Endothelial cell (in vitro differentiated cells): ENCODE results near the gene KCNJ1. TPM values are rescaled to one million over a fixed set of nuclear protein-coding genes. Genes with fewer than 3 reads are reported as not detected.

Experiments used
- total RNA-seq: library from RNA; stranded (reverse); fragmentation: NEBNext Ultra II Directional; extraction: Animal tissue kit (Norgen Biotek cat#: 25700); gene quantifications from one replicate; pipeline ENCODE4 v1.2.1, GENCODE V29; 2021; ENCODE audit not compliant: unreplicated experiment

Gene KCNJ1
- total RNA-seq, 1 donor from 2014 or later, result not detected

Other genes with a start within 250 kb of the KCNJ1 start
- 271 TPM for gene FLI1, start 173.2 kb downstream of the KCNJ1 start, total RNA-seq
- gene KCNJ5, start 24.1 kb upstream of the KCNJ1 start, total RNA-seq, result 0.05 TPM
- gene TP53AIP1, start 75.6 kb upstream of the KCNJ1 start, total RNA-seq, result 0.13 TPM